GM19023 (cell line): ENCODE measurements around the gene KPTN.

Source experiments
- ATAC-seq: cut with Tn5 transposase; IDR thresholded peaks from one replicate; pipeline ENCODE4 v1.9.1; 2021; ENCODE audit warnings: mild to moderate bottlenecking, moderate library complexity; ENCODE audit not compliant: unreplicated experiment

KPTN gene

GRCh38 chr19:47470447-47471195, 13.4 kb downstream of the KPTN start:
- no peak for ATAC-seq

DNA sequence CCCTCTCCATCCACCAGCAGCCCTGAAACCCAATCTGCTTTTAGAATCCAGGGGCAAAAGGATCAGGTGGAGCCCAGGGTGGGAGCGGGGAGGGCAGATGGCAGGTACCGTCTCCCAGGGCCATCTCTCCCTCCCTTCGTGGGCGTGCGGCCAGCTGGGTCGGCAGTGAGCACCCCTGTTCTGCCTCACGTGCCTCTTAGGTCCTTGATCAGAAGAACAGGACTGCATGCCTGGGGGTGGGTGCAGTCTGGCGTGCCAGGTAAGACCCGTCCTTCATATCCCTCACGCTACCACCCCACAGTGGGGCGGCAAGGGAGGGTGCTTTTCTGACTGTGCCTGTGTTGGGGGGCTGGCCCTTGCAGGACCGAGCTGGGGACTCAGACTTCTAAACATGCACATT, 14.3 kb downstream of the KPTN start:
- ATAC-seq, result no peak

DNA sequence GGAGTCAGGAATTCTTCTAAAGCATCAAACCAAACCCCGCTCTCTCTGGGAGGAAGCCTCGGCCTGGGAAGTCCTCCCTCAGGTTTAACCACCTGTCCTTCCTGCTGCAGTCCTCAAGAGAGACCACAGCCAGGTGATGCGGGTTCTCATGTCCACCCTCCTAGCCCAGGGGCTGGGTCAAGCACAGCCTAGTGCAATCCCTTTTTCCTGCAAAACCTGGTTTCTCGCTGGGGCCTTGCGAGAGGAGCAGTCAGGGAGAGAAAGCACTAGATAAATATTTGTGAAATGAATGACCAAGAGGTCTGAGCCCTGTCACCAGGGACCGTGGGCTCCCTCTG, 14.7 kb downstream of the KPTN start:
- no peak for ATAC-seq

DNA sequence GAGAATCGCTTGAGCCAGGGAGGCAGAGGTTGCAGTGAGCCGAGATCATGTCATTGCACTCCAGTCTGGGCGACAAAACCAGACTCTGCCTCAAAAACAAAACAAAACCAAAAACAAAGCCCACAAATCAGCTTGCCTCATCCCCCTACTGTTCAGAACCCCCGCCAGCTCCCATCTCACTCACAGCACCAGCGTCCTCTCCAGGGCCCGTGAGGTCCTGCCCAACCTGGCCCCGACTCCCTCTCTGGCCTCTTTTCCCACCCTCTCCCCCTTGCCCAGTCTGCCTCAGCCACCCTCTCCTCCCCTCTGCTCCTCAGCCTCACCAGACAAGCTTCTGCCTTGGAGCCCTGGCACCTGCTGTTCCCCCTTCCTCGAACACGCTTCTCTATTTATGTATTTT, 16.1 kb downstream of the KPTN start:
- no peak for ATAC-seq

GRCh38 chr19:47465957-47466356, 18.1 kb downstream of the KPTN start:
- ATAC-seq, result no peak

GRCh38 chr19:47464675-47465419, 19.2 kb downstream of the KPTN start:
- ATAC-seq, result no peak

DNA sequence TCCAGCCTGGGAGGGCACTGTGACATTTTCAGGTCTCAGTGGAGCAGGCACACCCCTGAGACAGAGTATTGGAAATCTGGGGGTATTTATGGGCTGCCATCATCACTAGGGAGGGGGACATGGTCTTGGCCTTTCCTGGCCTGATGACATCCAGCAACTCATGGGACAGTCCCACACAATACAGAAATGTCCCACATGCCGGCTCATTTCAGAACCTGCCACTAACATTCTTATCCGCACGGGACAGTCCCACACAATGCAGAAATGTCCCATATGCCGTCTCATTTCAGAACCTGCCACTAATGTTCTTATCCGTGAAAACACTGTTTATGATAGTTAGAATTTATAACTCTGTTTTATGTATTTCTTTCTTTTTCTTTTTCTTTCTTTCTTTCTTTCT, 22.1 kb downstream of the KPTN start:
- ATAC-seq, result no peak

- no peak for ATAC-seq
These were observed 24.5 kb downstream of the KPTN start for GRCh38 chr19:47459477-47459876.

DNA sequence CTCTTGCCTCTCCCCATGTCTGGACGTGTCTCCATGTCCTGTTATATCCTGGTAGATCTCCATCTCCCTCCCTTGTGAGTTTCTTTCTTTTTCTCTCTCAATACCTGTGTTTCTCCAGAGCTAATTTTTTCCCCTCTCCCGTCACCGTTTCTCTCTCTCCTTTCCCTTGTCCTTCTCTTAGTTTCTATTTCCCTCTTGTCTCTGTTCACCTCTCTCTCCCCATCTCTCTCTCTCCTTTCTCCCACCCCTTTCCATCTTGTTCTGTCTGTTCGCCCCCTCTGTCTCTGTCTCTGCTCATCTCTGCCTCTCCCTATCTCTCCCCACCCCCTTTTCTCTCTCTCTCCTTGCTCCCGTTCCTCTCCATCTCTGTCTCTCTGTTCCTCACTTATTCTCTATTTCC, 25.3 kb downstream of the KPTN start:
- no peak for ATAC-seq

- ATAC-seq, result no peak
These were observed 27.1 kb downstream of the KPTN start for GRCh38 chr19:47456721-47457474.

GRCh38 chr19:47450478-47450877, 33.5 kb downstream of the KPTN start:
- ATAC-seq, result no peak

DNA sequence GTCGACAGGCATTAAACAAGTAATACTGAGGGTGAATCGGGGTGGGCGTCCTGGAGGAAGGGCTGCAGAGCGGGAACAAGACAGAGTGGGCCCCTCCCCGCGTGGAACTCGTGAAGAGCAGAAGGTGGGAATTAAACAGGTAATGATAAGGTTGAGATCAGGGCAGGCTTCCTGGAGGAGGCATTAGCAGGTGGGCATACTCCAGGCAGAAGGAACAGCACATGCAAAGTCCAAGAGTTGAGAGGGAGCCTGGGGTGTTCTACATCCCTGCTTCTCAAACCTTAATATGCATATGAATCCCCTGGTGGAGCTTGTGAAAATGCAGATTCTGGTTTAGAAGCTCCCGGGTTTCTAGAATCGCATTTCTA, 35.7 kb downstream of the KPTN start:
- ATAC-seq, result no peak

DNA sequence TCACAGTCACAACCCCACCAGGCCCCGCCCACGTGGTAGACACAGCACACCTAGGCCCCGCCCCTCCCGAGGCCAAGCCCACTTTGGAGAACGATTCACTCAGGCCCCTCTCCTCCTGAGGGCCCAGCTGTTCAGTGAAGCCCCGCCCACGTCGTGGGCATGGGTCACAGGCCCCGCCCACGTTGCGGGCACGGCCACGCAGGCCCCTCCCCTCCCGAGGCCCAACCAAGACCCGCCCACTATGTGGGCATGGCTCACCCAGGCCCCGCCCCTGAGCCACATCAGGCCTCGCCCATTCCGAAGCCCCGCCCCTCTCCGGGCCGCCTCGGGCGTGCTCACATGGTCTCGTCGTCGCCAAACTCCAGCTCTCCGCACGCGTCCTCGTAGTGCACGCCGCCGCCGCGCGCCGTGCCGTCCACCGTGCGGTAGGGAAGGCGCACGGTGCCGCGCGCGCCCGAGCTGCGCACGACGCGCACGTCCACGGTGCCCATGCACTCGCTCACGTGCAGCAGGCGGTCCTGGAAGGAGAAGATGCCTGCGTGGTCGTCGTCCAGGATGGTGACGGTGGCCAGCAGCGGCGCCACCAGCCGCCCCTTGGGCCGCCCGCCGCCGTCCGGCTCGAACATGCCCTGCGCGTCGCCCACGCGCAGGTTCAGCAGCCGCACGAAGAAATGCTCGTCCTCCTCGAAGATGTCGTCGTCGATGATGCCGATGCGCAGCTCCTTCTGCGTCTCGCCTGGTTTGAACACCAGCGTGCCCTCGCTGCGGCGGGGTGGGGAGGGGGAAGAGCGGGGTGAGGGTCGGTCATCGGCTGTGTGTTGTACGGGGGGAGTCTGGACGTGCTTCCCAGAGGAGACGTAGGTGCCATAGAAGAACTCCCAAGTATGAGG, 36.3 kb downstream of the KPTN start:
- no peak for ATAC-seq

- no peak for ATAC-seq
These were observed 37.2 kb downstream of the KPTN start for GRCh38 chr19:47446534-47447469.

DNA sequence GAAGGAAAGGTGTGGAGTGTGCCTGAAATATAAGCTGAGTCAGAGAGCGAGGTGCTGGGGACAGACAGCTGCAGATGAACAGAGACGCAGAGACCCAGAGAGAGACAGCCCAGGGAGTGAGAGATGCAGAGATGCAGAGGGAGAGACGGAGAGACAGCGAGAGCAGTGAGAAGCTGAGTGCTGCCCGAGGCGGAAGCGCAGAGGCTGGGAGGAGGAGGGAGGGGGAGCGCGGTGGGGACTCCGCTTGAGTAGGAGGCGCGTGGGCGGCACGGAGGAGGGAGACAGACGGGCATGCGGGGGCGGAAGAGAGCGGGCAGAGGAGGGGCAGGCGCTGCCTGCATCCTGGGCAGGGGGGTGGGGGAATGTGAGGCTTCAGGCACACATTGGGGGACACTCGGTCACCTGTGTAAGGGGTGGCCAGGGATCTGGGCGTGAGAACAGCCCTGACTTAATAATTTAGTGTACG, 38.0 kb downstream of the KPTN start:
- no peak for ATAC-seq

- no peak for ATAC-seq
These were observed 38.5 kb downstream of the KPTN start for GRCh38 chr19:47445527-47445926.

GRCh38 chr19:47444388-47444821, 39.6 kb downstream of the KPTN start:
- no peak for ATAC-seq

DNA sequence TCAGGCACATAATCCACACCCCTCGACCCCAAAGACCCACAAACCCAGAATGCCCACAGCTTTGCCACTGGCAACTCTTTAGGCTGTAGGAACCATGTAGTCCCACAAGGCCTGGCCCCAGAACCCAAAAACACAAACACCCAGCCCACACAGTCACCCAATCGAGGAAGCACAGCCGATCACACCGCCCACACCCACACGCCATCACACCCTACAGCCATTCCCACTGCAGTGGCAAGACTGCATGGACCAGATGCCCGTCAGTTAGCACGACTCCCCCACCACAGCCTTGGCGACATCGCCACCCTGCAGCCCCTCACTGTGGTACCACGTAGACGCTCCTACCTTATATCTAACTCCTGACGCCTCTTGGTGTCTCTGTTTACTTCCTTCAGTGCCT, 40.7 kb downstream of the KPTN start:
- ATAC-seq, result no peak

GRCh38 chr19:47438793-47439220, 45.2 kb downstream of the KPTN start:
- ATAC-seq, result no peak

- ATAC-seq, result no peak
These were observed 46.5 kb downstream of the KPTN start for GRCh38 chr19:47437500-47437899.
